Urinary bladder (tissue), 4 donors: ENCODE results near the gene KLHL20. TPM values are rescaled to one million over a fixed set of nuclear protein-coding genes. Genes with fewer than 3 reads are reported as not detected.
"Not testable (repeated sequence)": the region's sequence is repeated elsewhere in the genome, so short reads cannot be mapped to it uniquely, and the experiment has no call there.

ENCODE experiments used
- DNase-seq: peaks from one replicate; pipeline ENCODE4 v3.0.0-alpha.2; 2015; ENCODE audit errors: extremely low spot score
- H3K27ac ChIP-seq: one replicate; pipeline ENCODE4 v1.5.1; 2013; ENCODE audit warnings: low read depth, mild to moderate bottlenecking, moderate library complexity
- H3K36me3 ChIP-seq: one replicate; pipeline ENCODE4 v1.6.1; 2013; ENCODE audit warnings: mild to moderate bottlenecking, moderate library complexity; ENCODE audit not compliant: insufficient read depth
- H3K4me1 ChIP-seq: one replicate; pipeline ENCODE4 v1.6.1; 2013; ENCODE audit warnings: mild to moderate bottlenecking, moderate library complexity; ENCODE audit not compliant: insufficient read depth
- H3K4me3 ChIP-seq: one replicate; pipeline ENCODE4 v1.5.1; 2013; ENCODE audit warnings: low read depth, low read length
- WGBS: extraction: QIAGEN DNeasy Blood & Tissue Kit; methylation state at CpG from one replicate; pipeline ENCODE4 v1.1.7; 2013; 5-methylcytosine and 5-hydroxymethylcytosine counted together
- polyA plus RNA-seq: library from polyadenylated mRNA; stranded (reverse); fragments of 200-250 nt; gene quantifications from one replicate; pipeline ENCODE4 v1.2.3, GENCODE V29; 2013
- total RNA-seq: library from RNA; depleted of rRNA; stranded (reverse); fragments of >200 nt; gene quantifications from one replicate; pipeline ENCODE4 v1.2.3, GENCODE V29; 2014
- donor health status: healthy with polysubstance abuse.
- donor health status: healthy.

The KLHL20 gene
- total and polyA plus RNA-seq, 2 donors, result 22.5 to 45.1 TPM

DNA sequence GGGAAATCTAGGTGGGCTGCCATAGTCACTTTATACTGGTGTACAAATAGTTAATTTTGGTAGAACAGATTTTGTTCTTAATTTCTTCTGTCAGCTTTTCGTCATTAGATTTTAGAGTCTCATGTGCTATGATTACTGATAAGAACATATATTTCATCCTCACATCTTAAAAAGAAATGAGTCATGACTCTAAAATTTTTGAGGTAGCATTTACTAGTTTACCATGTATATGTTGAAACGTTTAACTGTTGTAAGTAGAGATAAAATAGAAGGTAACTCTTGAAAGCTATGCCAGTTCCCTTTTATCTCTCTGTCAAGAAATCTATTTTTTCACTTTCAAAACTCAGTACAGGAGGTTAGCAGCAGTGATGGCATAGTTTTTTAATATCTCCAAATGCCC is 53.4 kb downstream of the KLHL20 start:
- DNase-seq, result no peak
- no peaks in the 10 kb centered on the region for H3K36me3 ChIP-seq
- no peaks in the 10 kb centered on the region for H3K4me1 ChIP-seq
- WGBS, result 42% methylated on average over 2 of the region's 2 CpGs
- no peak overlapping the region for H3K27ac ChIP-seq
- no peak overlapping the region for H3K4me3 ChIP-seq

DNA sequence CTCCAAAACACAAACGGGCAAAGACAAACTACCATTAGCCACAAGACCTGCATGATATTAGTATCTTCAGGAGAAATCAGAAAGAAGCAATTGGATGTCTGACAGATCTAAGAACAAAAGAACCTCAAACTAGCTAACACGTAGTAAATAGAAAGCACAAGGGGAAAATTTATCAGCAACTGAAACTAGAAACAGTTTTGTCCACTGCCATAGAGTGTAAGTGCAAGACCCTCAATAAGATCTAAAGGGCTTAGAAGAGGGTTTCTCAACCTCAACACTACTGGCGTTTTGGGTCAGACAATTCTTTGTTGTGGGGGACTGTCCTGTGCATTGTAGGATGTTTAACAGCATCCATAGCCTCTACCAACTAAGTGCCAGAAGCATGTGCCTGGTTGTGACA is 54.0 kb downstream of the KLHL20 start:
- whole genome bisulfite sequencing, result 86% methylated on average over 3 of the region's 3 CpGs
- Histone ChIP-seq H3K4me3 (no peak overlapping the region), H3K36me3 (no peaks in the 10 kb centered on the region), H3K27ac (no peak overlapping the region), H3K4me1 (no peaks in the 10 kb centered on the region)
- no peak for DNase-seq

DNA sequence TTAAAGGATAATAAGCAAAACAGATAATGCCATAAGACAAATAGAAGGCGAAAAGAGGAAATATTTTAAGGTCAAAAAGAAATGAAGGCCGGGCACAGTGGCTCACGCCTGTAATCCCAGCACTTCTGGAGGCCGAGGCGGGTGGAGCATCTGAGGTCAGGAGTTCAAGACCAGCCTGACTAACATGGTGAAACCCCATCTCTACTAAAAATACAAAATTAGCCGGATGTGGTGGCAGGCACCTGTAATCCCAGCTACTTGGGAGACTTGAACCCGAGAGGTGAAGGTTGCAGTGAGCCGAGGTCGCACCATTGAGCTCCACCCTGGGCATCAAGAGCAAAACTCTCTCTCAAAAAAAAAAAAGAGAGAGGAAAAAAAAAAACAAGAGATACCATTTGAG is 55.5 kb downstream of the KLHL20 start:
- not testable (repeated sequence) for H3K36me3 ChIP-seq
- 95% methylated on average over 9 of the region's 9 CpGs for WGBS

DNA sequence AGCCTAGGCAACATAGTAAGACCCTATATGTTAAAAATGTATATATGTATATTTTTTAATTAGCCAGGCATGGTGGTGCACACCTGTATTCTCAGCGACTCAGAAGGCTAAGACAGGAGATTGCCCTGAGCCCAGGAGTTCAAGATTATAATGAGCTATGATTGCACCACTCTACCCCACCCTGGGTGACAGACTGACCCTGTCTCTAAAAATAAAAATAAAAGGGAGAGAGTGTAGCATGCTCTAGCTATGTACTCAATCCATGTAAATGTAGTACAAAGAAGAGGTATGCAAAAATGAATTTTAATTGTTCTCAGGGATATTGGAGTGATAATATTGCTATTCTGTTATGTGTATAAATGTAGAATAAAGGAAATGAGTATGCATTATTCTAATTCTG is 56.8 kb downstream of the KLHL20 start:
- Histone ChIP-seq H3K4me3 (no peak overlapping the region), H3K36me3 (peaks cover 2% of the 10 kb centered on the region), H3K4me1 (no peaks in the 10 kb centered on the region), H3K27ac (no peak overlapping the region)
- WGBS, result 91% methylated on average over 1 of the region's 1 CpG
- no peak for DNase-seq

More for the DNA sequence above, 55.5 kb downstream of the KLHL20 start:
- H3K27ac ChIP-seq, DNase-seq, H3K4me1 ChIP-seq, H3K4me3 ChIP-seq: not testable (repeated sequence)

DNA sequence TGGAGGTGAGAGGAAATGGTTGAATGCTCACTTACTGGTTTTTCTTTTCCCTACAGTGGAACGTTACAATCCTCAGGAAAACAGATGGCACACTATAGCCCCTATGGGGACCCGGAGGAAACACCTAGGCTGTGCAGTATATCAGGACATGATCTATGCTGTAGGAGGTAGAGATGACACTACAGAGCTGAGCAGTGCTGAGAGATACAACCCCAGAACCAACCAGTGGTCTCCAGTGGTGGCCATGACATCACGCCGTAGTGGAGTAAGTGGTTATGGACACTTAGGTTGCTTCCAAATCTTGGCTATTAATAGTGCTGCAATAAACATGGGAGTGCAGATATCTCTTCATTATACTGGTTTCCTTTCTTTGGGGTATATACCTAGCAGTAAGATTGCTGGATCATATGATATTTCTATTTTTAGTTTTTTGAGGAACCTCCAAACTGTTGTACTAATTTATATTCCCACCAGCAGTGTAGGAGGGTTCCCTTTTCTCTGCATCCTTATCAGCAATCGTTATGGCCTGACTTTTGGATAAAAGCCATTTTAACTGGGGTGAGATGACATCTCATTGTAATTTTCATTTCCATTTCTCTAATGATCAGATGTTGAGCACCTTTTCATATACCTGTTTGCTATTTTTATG is 60.9 kb downstream of the KLHL20 start:
- Histone ChIP-seq H3K27ac (no peak overlapping the region), H3K36me3 (peaks cover 10% of the 10 kb centered on the region), H3K4me3 (no peak overlapping the region), H3K4me1 (no peaks in the 10 kb centered on the region)
- no peak for DNase-seq
- 92% methylated on average over 5 of the region's 5 CpGs for WGBS

DNA sequence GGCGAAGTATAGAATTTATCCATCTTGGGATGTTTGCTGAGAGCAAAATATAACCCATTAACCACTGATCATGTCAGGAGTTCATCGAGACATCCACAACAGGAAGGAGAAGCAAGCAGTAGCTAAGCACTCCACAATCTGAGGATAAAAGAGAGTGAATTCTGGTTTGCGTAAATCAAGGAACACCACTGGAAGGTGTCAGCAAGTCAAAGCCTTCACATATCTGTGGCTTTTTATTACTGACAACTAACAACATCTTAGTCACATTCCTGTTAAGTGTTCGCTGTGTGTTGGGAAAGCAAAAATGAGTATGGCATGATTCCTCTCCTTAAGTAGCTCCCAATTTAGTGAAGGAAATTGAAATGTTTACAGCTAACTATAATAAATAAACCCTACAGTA is 65.2 kb downstream of the KLHL20 start:
- DNase-seq, result no peak
- Histone ChIP-seq H3K27ac (no peak overlapping the region), H3K36me3 (peaks cover 8% of the 10 kb centered on the region), H3K4me3 (no peak overlapping the region), H3K4me1 (no peaks in the 10 kb centered on the region)
- WGBS, result 91% methylated on average over 4 of the region's 4 CpGs

DNA sequence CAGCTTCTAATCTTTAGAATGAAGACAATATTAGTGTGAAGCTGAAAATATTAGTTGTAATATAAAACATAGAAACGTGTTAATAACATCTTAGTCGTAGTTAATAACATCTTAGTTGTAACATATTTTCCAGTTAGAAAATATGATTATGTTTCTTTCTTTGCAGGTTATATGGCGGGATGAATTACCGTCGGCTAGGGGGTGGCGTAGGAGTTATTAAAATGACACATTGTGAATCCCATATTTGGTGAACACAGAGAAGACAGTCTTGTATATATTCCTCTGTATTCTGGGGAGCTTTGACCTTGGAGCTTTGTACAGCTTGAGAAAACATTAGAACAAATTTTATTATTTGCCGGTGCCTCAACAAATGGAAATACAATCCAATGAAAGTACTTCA is 70.2 kb downstream of the KLHL20 start:
- H3K27ac ChIP-seq, result no peak overlapping the region
- 94% methylated on average over 7 of the region's 7 CpGs for WGBS
- DNase-seq, result no peak
- H3K4me1 ChIP-seq, result no peaks in the 10 kb centered on the region
- H3K36me3 ChIP-seq, result peaks cover 6% of the 10 kb centered on the region
- no peak overlapping the region for H3K4me3 ChIP-seq

DNA sequence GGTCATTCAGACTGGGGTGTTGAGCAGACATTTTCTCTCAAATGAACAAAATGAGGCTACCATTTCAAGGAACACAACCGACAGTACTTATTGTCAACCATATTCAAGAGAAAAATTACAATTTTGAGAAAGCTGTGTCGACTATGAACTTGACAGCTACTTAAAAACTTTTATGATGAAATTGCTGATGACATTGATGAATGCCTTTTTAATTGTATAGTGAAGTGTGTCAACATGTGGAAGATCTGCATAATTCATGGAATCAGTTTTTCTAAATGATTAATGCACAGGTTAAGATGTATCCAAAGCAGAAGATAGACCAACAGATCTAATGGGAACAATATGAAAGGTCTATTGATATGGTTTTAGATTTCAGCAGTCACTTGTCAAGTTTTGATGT is 75.1 kb downstream of the KLHL20 start:
- Histone ChIP-seq H3K4me1 (no peaks in the 10 kb centered on the region), H3K36me3 (peaks cover 2% of the 10 kb centered on the region), H3K4me3 (no peak overlapping the region), H3K27ac (no peak overlapping the region)
- DNase-seq, result no peak
- WGBS, result 97% methylated on average over 2 of the region's 2 CpGs

DNA sequence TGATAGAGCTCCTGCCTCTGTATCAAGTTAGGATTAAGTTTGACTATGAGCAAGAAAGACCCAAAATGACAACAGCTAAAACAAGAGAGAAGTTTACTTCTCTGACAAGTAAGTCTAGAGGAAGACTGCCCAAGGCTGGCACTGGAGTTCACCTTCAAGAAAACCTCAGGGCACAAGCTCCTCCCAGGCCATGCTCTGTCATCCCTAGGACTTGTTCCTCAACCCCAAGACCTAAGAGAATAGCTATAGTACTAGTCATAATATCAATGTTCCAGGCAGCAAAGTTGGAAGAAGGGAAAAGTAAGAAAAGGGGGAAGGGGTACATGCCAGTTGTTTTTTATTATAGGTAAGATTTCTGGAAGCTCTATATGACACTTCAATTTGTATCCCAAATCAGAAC is 83.3 kb downstream of the KLHL20 start:
- no peak overlapping the region for H3K27ac ChIP-seq
- no peaks in the 10 kb centered on the region for H3K4me1 ChIP-seq
- no peak overlapping the region for H3K4me3 ChIP-seq
- peaks cover 1% of the 10 kb centered on the region for H3K36me3 ChIP-seq
- DNase-seq, result no peak

DNA sequence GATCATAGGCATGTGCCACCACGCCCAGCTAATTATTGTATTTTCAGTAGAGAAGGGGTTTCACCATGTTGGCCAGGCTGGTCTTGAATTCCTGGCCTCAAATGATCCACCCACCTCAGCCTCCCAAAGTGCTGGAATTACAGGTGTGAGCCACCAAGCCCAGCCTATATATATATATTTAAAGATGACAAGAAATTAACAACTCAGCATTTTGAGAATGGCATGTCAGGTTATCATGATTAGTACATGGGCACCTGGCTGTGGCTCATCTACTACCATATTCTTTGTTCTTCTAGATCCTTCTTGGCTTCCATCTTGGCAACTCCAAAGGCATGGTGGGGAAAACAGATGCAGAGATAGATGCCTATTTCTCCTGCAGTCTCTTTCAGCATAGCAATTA is 85.2 kb downstream of the KLHL20 start:
- DNase-seq, H3K4me3 ChIP-seq, H3K36me3 ChIP-seq, H3K4me1 ChIP-seq, H3K27ac ChIP-seq: not testable (repeated sequence)
- 98% methylated on average over 1 of the region's 1 CpG for WGBS

DNA sequence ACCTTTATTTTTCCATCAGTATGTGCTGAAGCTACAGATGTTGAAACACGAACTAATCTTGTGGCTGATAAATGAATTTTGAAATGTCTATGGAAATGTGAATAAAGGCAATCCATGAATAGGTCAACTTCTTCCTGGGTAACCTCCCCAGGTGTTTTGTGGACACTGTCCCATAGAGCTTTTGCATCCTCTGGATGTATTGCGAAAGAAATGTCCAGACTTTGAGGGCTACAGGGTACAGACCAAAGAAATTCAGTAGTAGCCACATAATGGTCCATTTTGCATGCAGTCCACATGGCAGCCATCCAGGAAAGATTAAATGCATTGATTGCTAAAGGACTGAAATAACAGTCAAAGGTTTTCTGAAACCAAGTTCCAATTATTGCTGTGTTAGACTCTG is 88.2 kb downstream of the KLHL20 start:
- H3K4me1 ChIP-seq, result no peaks in the 10 kb centered on the region
- no peak for DNase-seq
- H3K36me3 ChIP-seq, result peaks cover 1% of the 10 kb centered on the region
- no peak overlapping the region for H3K4me3 ChIP-seq
- 95% methylated on average over 2 of the region's 2 CpGs for WGBS
- H3K27ac ChIP-seq, result no peak overlapping the region

DNA sequence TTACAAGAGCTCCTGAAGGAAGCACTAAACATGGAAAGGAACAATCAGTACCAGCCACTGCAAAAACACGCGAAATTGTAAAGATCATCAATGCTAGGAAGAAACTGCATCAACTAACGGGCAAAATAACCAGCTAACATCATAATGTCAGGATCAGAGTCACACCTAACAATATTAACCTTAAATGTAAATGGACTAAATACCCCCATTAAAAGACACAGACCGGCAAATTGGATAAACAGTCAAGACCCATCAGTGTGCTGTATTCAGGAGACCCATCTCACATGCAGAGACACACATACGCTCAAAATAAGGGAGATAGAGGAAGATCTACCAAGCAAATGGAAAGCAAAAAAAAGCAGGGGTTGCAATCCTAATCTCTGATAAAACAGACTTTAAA is 98.9 kb downstream of the KLHL20 start:
- DNase-seq, H3K27ac ChIP-seq, H3K36me3 ChIP-seq, H3K4me1 ChIP-seq, H3K4me3 ChIP-seq: not testable (repeated sequence)
- 98% methylated on average over 5 of the region's 5 CpGs for WGBS

DNA sequence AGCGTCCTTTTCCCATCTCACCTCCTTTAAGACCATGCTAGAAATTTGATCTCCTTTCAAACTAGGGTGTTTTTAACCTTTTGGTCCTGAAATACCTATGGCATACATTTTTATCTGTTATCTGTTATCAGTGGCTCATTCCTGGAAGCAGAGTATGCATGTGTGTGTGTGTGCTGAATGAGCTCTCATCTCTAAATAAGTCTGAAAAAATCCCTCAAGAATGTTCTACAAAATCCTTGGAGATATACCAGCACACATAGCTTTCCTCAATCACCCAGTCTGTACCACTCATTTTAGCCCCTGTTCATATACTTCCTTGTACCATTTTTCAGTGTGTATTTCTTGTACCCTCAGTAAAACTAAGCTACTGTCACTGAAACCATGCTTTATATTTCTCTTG is 103.7 kb downstream of the KLHL20 start:
- 75% methylated on average over 1 of the region's 1 CpG for WGBS
- no peak for DNase-seq

DNA sequence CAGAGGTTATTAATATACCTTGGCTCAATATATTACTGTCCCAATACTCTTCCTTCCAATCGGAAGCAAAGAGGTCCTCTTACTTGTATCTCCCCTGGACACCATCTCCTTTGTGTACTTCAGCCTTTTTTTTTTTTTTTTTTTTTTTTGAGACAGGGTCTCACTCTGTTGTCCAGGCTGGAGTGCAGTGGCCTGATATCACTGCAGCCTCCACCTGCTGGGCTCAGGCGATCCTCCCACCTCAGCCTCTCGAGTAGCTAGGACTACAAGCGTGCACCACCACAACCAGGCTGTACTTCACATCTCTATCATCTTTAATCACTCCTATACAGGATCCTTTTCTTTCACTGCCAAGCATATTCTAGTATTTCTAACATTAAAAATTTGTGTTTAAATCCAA is 106.9 kb downstream of the KLHL20 start:
- Histone ChIP-seq H3K4me1 (no peaks in the 10 kb centered on the region), H3K4me3 (no peak overlapping the region), H3K27ac (no peak overlapping the region), H3K36me3 (no peaks in the 10 kb centered on the region)
- DNase-seq, result no peak
- 97% methylated on average over 4 of the region's 4 CpGs for WGBS

More for the DNA sequence above, 103.7 kb downstream of the KLHL20 start:
- no peaks in the 10 kb centered on the region for H3K36me3 ChIP-seq
- H3K4me1 ChIP-seq, result no peaks in the 10 kb centered on the region
- no peak overlapping the region for H3K4me3 ChIP-seq
- no peak overlapping the region for H3K27ac ChIP-seq

DNA sequence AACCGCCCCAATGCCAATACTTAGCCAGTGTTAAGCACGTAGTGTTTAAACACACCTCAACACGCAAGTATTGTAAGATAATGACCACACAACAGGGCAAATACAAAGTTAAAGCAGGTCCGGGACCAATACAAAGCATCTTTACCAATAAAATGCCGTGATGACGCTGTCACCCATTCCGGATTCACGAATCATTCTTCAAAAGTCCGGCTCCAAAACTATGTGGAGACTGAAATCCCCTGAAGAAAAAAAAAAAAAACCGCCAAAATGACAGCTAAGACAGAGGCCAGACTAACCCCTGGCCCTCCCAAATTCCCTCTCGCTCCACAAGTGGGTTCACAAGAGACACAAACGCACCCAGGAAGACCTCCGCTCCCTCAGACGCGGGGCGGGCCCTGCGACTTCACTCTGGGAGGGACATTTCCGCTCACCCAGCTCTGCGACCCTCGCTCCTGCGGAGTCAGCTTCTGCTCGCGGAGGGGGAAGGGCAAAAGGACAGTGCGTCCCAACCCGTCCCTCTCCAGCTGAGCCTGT is 109.1 kb downstream of the KLHL20 start:
- Histone ChIP-seq H3K4me3 (peak overlapping the region; percentile 65), H3K27ac (no peak overlapping the region), H3K36me3 (no peaks in the 10 kb centered on the region), H3K4me1 (no peaks in the 10 kb centered on the region)
- under 1% methylated on average over 25 of the region's 25 CpGs for WGBS
- DNase-seq, result no peak
